HEK293 (cell line): ENCODE results near the gene ABCG8.

ENCODE experiments used
- TF ChIP-seq, protein P1 (sequence below): fragments of 450-650 bp; formaldehyde crosslinking; conservative IDR thresholded peaks from 2 replicates; pipeline ENCODE4 v1.5.1; 2016; ENCODE audit warnings: low read depth, missing biosample characterization, missing genetic modification characterization
- TF ChIP-seq, protein P2 (sequence below): fragments of 450-650 bp; formaldehyde crosslinking; optimal IDR thresholded peaks from 2 replicates; pipeline ENCODE3; 2016; ENCODE audit warnings: missing biosample characterization, mild to moderate bottlenecking, missing genetic modification characterization
- TF ChIP-seq, protein P3 (sequence below): fragments of 450-650 bp; formaldehyde crosslinking; IDR thresholded peaks from 2 replicates; pipeline ENCODE4 v1.5.1; 2016; ENCODE audit warnings: missing biosample characterization, missing genetic modification characterization

DNA sequence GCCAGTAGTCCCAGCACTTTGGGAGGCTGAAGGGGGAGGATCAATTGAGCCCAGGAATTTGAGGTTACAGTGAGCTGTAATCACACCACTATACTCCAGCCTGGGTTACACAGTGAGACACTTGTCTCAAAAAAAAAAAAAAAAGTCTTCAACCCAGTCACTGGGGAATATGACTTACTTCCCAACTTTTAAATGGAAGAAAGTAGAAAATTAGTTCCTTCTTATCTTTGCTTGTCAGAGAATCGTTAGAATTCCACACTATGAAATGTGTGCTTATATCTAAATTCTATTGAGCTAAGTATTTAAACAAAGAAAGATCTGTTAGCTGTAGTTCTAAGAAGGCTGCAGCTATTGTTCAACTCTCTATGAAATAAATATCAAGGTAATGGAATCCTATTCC lies 42.6 kb upstream of the ABCG8 start:
- TF ChIP-seq, protein P1, sequence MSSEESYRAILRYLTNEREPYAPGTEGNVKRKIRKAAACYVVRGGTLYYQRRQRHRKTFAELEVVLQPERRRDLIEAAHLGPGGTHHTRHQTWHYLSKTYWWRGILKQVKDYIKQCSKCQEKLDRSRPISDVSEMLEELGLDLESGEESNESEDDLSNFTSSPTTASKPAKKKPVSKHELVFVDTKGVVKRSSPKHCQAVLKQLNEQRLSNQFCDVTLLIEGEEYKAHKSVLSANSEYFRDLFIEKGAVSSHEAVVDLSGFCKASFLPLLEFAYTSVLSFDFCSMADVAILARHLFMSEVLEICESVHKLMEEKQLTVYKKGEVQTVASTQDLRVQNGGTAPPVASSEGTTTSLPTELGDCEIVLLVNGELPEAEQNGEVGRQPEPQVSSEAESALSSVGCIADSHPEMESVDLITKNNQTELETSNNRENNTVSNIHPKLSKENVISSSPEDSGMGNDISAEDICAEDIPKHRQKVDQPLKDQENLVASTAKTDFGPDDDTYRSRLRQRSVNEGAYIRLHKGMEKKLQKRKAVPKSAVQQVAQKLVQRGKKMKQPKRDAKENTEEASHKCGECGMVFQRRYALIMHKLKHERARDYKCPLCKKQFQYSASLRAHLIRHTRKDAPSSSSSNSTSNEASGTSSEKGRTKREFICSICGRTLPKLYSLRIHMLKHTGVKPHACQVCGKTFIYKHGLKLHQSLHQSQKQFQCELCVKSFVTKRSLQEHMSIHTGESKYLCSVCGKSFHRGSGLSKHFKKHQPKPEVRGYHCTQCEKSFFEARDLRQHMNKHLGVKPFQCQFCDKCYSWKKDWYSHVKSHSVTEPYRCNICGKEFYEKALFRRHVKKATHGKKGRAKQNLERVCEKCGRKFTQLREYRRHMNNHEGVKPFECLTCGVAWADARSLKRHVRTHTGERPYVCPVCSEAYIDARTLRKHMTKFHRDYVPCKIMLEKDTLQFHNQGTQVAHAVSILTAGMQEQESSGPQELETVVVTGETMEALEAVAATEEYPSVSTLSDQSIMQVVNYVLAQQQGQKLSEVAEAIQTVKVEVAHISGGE (tag by site-specific recombination): no peak
- TF ChIP-seq, protein P2, sequence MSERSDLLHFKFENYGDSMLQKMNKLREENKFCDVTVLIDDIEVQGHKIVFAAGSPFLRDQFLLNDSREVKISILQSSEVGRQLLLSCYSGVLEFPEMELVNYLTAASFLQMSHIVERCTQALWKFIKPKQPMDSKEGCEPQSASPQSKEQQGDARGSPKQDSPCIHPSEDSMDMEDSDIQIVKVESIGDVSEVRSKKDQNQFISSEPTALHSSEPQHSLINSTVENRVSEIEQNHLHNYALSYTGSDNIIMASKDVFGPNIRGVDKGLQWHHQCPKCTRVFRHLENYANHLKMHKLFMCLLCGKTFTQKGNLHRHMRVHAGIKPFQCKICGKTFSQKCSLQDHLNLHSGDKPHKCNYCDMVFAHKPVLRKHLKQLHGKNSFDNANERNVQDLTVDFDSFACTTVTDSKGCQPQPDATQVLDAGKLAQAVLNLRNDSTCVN: no peak
- TF ChIP-seq, protein P3, sequence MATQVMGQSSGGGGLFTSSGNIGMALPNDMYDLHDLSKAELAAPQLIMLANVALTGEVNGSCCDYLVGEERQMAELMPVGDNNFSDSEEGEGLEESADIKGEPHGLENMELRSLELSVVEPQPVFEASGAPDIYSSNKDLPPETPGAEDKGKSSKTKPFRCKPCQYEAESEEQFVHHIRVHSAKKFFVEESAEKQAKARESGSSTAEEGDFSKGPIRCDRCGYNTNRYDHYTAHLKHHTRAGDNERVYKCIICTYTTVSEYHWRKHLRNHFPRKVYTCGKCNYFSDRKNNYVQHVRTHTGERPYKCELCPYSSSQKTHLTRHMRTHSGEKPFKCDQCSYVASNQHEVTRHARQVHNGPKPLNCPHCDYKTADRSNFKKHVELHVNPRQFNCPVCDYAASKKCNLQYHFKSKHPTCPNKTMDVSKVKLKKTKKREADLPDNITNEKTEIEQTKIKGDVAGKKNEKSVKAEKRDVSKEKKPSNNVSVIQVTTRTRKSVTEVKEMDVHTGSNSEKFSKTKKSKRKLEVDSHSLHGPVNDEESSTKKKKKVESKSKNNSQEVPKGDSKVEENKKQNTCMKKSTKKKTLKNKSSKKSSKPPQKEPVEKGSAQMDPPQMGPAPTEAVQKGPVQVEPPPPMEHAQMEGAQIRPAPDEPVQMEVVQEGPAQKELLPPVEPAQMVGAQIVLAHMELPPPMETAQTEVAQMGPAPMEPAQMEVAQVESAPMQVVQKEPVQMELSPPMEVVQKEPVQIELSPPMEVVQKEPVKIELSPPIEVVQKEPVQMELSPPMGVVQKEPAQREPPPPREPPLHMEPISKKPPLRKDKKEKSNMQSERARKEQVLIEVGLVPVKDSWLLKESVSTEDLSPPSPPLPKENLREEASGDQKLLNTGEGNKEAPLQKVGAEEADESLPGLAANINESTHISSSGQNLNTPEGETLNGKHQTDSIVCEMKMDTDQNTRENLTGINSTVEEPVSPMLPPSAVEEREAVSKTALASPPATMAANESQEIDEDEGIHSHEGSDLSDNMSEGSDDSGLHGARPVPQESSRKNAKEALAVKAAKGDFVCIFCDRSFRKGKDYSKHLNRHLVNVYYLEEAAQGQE: no peak
